Muscle of arm (tissue), 12 donors: Measurements from ENCODE around the gene EPAS1. TPM values are rescaled to one million over a fixed set of nuclear protein-coding genes. Genes with fewer than 3 reads are reported as not detected.

Experiments
- DNase-seq: peaks from one replicate; pipeline ENCODE4 v3.0.0-alpha.2; 2013
- polyA plus RNA-seq, 12 donors: library from polyadenylated mRNA; unstranded; fragments of 120-200 nt; gene quantifications; one replicate each; pipeline ENCODE4 v1.2.1, GENCODE V29; 2013; ENCODE audit not compliant: insufficient read length in 12 of 12

The EPAS1 gene
- polyA plus RNA-seq, 12 donors: 34.5 to 65.0 (median 39.2) TPM; not detected in 1

DNA sequence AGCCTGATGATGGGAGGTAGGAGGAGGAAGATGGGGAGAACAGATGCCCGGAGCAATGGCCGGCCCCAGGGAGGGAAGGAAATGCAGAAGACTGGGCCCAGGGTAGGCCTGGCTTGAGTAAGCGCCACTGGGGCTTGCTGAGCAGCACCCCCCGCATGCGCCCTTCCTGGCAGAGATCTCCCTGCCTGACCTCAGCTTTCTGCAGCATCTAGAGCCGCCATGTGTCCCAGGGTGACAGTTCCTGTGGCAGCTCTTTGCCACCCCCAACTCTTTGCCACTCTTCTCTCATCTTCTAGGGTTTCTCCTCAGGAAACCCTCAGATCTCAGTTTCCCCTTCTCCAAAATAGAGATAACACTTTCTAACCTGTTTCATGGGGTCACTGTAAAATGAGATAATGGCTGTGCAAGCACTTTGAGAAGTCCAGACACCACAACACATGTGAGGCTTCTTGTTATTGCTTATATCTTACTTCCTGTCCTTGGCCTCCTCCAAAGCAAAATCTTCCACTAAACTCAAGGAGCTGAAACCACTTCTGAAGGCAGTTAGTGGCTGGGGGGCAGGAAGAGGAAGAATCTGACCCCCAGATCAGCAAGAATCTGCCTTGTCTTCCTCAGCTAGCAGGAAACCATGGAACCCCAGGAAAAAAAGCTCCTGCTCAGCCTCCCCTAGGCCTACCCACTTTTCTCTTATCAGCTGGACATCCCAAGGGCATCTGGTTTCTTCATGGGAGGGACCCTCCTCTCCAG lies 64.9 kb downstream of the EPAS1 start:
- DNase-seq: no peak

DNA sequence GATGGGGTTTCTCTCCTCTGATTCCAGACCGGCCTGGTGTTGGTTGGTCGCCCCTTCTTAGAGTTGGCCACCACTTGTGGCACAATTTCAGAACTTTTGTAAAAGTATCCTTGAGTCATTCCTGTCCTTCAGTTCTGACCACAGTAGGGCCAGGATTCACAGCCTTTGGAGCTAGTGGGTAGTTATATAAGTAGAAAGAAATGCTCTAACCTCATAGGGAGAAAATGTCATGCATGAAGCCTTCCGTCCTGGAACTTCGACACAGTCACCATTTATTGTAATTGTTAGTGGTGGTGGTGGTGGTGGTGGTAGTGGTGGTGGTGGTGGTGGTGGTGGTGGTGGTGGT lies 65.4 kb downstream of the EPAS1 start:
- no peak for DNase-seq

- no peak for DNase-seq
Measured at GRCh38 chr2:46363535-46364170, 66.4 kb downstream of the EPAS1 start.

DNA sequence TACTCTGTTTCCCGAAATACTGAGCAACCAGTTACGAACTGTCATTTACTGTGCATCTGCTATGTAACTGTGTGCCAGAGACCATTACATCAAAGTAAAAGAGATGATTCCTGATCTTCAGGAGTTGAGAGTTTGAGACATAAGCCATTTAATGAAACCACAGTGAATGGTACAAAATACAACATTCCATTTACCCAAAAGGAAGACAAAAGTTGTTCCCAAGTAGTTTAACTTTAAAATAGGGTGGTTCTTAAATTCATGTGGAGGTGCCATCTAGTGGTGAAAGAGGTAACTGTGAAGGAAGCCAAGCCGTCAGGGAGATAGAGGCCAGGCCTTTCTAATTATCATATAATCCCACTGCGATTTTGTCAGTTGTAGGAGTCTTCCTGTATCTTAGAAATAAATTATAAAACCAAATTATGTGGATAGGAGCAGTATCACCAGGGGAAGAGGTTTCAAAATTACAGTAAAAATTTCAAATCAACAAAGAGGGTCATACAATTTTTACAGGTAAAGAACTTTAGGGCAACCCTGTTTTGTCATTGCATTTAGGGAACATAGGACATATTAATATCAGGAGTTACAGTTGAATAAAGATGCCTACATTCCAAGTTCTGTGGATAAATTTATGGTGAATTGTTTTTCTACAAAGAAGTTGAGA lies 67.7 kb downstream of the EPAS1 start:
- peak; percentile 42 for DNase-seq

GRCh38 chr2:46365913-46366667 lies 68.9 kb downstream of the EPAS1 start:
- DNase-seq: no peak

DNA sequence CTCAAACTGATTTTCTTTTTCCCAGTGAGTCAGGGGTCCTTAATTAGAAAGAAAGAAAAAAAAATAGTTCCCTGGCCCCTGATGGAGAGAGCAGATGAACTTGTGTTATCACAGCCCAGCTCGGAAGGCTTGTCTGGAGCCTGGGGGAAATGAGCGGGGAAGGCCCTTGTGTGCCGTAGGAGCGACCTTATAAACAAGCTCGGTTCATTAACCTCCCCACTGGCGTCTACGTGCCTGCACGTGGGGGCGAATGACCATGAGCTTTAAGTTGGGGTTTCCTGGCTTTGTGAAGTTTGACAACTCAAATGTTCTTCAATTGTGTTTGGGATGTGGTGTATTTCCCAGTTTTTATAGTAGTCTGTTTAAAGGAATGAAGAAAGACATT lies 69.5 kb downstream of the EPAS1 start:
- DNase-seq: no peak

DNA sequence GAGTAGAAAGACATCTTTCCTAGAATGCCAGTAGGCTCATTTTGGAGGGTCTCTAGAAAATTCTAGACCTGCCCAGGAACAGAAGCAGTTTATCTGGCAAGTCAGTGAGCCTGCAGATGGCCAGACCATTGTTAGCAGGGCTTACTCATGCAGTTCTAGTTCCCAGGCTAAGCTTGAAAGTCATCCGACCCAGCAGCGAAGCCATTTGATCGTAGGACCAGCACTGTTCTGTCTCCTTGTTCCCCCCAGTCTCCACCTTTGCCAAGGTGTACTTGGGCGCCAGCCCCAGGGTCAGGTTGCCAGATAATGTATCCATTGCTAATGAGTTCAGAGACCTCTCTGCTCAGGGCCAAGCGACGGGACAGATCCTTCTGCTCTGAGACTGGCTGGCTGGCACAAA lies 70.1 kb downstream of the EPAS1 start:
- DNase-seq: no peak

DNA sequence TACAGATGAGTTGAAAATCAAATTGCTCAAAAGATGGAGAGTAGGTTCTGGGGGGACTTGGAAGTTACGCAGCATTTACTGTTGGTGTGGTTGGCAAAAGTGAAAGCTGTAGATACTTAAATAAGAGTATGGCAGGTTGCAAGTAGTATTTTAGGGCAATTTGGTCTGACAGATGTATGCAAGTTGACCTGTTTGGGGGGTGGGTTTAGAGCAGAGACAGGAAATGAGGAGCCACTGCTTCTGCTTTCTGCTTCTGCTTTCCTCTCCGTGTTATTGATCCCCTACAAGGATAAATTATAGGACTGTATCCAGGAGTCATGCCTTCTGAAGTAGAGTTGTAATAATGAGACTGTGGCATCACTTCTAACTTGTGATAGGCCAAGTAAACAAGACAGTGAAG lies 71.2 kb downstream of the EPAS1 start:
- DNase-seq: no peak

DNA sequence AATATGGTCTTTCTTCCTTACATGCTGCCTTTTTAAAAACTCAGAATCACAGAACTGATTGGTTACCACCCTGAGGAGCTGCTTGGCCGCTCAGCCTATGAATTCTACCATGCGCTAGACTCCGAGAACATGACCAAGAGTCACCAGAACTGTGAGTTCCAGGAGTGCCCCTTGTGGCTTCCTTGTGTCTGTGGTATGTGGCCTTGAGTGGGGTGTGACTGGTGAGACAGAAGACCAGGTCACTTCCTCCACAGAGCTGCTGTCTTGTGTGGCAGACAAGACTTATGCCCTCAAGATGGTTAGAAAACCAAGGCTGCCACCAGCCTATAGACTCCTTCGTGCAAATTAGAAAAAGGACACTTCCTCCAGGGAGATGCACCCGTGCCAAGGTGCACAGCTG lies 72.6 kb downstream of the EPAS1 start:
- no peak for DNase-seq

DNA sequence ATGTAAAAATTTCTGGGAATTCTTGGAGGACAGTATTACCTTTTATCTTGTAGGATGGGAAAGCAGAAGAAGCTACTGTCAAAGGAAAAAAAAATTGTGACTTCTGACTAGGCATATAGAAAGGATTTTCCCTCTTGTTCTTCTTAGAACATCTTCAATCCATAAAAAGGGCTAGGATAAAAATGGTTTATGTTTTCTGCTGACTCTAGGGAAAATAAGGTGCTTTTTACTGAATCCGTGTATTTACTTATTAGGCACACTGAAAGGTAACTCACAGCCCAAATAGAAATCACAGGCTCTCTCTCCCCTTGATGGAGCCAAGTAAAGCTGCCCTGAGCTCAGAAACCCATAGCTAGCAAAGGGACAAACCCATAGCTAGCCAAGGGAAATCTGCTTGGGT lies 74.6 kb downstream of the EPAS1 start:
- DNase-seq: no peak

DNA sequence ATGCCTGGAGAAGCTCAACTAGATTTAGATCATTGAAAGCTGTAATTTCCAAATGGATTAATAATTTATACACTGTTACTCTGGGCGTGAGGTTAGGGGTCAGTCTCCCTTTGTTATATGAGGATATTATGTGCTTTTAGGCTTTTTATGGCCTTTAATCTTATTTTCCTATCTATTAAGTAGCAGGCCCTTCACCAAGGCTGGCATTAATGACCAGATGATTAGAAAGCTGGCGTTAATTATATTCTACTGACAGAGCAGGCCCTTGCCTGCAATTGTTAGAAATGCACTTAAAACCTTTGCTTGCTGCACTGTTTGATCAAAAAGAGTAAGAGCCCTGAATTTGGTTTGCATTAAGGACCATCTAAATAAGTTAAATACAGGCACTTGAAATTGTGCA lies 75.3 kb downstream of the EPAS1 start:
- DNase-seq: no peak

DNA sequence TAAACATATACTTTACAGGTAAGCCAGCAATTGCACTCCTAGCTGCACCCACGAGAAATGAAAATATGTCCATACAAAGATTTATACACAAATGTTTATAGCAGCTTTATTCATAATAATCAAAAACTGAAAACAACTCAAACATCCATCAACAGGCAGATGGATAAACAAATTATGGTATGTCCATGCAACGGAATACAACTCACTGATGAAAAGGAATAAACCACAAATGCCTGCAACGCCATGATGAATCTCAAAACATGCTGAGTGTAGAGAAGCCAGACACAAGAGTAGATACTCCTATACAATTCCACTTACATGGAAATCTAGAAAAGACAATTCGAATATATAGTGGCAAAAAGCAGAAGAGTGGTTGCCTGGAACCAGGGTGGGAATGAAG lies 76.0 kb downstream of the EPAS1 start:
- no peak for DNase-seq

GRCh38 chr2:46375566-46376125 lies 78.4 kb downstream of the EPAS1 start:
- no peak for DNase-seq

DNA sequence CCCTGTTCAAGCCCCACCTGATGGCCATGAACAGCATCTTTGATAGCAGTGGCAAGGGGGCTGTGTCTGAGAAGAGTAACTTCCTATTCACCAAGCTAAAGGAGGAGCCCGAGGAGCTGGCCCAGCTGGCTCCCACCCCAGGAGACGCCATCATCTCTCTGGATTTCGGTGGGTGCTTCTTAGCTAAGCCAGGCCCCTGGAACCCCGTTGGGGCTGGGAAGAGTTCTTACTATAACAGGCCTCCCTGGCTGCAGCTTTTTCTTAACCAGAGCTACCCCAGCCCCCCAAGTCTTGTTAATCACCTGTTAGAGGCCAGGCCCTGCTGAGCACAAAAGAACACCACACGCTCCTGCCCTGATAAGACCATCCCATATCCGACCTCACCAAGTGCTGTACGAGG lies 79.4 kb downstream of the EPAS1 start:
- no peak for DNase-seq

DNA sequence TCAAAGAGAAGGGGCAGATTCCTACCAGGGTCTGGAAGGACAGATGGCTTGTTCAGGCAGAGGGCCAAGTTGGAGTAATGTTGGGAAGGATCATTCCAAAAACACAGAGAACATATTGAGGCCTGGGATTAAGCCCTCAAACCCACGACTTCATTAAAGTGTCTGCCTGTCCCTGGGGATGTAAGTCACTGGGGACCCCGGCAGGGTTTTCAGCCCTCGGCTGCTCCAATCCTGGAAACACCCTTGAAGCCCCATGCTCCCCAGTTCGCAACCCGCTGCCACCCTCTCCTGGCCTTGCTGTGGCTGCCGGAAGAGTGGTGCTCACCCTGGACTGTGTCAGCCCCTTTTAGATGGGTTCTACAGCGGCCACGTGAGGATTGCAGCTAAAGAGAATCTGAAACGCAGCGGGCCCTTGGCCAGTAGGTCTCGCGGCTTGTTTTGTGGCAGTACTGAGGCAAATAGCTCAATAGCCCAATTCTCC lies 79.9 kb downstream of the EPAS1 start:
- no peak for DNase-seq

DNA sequence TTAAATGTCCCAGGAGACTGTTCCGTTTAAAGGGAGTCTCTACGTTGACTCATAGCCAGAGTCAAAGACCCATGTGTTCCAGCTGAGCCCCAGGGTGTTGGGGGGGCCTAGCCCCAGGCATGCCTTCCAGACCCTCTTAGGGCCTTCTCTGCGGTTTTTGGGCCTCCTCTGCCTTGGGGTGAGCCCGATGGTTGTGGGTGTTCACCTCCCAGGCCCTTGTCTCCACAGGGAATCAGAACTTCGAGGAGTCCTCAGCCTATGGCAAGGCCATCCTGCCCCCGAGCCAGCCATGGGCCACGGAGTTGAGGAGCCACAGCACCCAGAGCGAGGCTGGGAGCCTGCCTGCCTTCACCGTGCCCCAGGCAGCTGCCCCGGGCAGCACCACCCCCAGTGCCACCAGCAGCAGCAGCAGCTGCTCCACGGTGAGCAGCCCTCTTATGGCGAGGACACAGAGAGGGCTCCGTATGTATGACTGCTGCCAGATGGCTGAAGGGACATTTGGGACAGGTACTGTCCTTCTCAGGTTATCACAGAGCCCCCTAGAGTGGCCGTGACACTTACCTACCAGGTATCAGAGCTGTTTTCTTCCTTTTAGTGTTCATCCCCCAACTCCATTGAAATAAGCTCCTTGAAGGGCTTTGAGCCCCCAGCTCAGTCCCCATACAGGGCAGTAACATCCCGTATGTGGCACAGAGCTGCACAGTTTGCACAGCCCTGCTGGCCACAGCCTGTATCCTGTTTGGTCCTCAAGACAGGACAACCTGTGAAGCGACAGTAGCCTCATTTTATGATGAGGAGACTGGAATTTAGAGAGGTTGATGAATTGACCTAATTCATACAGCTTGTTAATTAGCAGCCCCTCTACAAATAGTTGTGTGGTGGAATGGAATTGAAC lies 80.7 kb downstream of the EPAS1 start:
- DNase-seq: no peak

- no peak for DNase-seq
Measured at GRCh38 chr2:46378616-46379015, 81.4 kb downstream of the EPAS1 start.

DNA sequence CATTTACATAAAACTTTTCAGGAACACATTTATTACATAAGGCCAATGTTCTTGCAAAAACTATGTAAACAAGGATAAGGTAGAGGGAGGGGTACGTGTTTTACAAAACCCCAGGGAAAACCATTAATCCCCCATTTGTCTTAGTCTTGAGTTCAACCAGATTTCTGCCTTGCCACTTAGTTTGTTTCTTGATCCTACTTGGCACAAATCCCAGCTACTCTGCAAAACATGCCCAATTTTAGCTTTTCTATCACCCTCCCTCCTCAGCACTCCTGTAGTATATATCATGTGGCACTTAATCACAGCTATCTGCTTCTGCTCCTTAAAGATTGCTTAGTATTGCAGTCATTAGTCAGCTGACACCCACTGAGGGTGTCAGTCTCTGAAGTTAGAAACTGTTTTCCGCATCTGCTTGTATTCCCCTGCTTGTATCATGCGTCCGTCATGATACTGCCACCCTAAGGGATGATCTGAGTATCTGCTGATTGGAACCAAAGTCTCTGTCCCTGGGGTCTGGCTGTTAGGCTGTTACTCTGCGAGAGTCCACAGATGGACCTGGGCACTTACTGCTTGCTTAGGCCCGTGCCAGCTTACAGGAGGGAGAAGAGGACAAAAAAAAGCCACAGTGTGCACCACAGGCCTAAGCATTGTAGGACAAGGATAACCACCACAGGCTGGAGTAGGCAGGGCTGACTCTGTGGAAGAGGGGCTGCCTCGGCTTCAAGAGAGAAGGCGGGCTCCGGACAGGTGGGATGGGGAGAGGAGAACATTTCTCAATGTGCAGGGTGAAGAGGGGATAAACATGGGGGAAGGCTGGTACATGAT lies 82.2 kb downstream of the EPAS1 start:
- no peak for DNase-seq

DNA sequence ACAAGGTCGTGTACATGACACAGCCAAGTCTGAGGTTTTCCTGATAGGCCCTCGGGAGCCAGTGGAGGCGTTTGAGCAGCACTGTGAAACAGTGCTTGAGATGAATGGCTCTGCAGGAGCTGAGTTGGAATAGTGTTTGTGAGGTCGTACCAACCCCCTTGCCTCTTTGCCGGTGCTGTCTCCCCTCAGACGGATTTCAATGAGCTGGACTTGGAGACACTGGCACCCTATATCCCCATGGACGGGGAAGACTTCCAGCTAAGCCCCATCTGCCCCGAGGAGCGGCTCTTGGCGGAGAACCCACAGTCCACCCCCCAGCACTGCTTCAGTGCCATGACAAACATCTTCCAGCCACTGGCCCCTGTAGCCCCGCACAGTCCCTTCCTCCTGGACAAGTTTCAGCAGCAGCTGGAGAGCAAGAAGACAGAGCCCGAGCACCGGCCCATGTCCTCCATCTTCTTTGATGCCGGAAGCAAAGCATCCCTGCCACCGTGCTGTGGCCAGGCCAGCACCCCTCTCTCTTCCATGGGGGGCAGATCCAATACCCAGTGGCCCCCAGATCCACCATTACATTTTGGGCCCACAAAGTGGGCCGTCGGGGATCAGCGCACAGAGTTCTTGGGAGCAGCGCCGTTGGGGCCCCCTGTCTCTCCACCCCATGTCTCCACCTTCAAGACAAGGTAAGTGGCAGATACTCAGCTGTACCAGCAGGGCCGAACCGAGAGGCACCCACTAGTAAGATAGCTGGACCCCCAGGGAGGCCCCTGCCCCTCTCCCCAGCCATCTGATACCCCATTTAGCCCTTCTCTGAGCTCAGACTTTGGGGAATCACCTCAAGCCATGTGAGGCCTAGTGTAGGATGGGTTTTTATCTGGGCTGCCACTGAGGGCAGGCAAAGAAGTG lies 83.1 kb downstream of the EPAS1 start:
- no peak for DNase-seq
